Stimulated activated CD4-positive, alpha-beta T cell treated with anti-CD3 and anti-CD28 coated beads, Interleukin-15, amount 100 ng/mL, for 48 hours (primary cell): ENCODE measurements around the gene FDX1.
A peak's percentile ranks its signal among the peaks of the same experiment; 100 is the strongest.

Experiments used
- DNase-seq, 2 donors: peaks; one replicate each; pipeline ENCODE4 v3.0.0-alpha.2; 2020; ENCODE audit warnings: low read depth in 2 of 2

The FDX1 gene

DNA sequence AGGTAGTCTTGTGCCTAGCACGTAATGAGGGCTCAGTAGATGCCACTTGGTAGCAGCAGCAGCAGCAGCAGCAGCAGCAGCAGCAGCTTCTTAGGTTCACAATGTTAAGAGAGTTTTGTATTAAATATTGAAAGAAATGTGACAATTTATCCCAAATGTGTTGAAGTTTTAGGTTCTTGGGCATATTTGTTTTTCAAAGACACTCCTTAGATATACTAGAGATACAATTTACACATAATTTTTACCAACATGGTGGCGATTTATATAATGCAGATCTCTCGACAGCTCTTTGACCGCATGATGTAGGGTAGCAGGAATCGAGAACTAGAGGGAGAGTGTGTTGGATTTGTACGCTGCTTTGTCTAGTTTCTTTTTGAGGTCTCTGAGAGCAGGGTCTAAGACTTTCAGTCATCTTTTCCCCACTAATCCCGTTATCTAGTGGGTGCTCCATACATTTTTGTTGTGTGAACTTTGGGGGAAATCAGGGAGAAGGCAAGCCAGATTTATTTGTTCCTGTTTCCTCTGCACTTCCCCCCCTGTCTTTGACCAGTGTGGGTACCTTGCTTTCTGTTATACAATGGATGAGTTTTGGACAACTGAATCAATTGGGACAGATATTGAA lies 1.4 kb downstream of the FDX1 start:
- DNase-seq, result no peak

DNA sequence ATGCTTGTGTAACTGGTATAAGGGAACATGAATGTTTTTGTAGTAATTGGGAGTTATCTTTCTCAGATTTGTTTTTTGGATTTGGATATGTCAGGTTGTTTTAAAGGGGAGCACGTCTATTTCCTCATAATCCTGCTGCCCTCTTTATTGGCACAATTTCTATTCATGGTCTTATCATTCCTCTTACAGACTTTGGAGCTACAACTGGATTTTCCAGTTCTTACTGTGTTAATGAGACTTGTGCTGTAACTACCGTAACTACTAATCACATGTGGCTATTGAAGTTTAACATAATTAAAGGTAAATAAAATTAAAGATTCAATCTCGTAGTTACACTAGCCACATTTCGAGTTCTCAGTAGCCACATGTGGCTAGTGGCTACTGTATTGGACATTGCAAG lies 1.9 kb downstream of the FDX1 start:
- DNase-seq, result no peak

DNA sequence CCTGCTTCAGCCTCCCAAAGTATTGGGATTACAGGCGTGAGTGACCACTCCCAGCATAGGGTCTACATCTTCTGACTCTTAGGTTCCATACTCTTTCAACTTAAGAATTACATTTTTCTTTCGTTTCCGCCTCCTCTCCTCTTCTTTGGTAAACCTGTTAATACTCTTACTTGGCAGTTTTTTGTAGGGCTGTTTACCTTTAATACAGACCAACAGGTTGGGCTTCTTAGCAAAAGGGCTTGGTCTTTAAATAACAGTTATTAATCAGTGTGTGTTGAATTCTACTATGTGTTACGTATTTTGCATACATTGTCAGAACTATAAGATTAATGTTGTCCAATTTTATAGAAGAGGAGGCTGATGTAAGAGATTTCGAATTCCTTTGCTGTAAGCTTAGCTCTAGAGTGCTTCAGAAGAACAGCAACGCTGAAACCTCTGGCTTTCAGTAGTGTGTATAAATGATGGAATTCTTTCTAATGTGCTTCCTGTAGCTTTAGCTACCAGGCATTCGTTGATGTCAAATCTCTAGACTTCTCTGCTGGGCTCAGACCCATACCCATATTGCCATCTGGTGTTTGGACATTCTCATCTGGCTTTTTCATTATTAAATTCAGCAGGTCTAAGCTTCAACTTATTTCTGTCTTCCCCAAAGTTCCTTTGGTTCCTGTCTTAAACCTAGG lies 3.1 kb downstream of the FDX1 start:
- DNase-seq, result no peak

DNA sequence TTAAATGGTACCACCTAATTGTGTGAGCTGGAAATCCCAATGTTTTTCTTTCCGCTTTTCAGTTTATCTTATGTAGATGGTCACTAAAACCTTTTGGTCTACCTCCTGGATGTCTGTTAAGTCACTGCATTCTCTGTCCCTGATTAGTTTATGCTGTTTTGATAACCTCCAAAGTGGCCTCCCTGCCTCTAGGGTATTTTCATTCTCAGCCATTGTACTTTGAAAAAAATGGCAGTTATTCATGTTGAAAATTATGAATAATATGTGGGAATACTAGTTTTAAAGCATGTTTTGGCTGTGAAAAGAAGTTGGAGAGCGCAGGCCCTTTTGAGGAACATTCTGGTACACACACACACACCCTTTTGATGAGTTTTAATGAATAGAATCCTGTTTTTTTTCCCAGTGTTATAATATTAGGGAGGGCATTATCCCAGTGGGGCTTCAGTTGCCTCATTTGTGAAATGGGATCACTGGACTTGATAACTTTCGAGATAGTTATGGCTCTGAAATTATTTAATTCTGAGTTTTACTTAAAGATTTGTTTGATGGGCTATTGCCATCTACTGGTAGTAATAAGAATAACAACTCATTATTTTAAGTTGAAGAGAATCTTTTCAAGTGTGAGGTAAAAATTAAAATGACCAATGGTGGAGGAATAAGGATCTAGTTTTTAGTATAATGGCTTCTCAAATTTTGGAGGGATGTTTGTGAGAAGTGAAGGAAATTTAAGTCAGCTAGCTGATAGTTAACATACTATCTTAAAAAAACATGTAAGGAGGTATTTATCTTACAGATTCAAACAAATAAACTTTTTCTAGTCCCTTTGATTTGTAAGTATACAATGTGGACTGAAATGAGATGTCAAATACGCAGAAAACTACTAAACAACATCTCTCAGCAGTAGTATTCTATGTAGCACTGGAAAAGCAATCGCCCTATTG lies 3.9 kb downstream of the FDX1 start:
- no peak for DNase-seq

DNA sequence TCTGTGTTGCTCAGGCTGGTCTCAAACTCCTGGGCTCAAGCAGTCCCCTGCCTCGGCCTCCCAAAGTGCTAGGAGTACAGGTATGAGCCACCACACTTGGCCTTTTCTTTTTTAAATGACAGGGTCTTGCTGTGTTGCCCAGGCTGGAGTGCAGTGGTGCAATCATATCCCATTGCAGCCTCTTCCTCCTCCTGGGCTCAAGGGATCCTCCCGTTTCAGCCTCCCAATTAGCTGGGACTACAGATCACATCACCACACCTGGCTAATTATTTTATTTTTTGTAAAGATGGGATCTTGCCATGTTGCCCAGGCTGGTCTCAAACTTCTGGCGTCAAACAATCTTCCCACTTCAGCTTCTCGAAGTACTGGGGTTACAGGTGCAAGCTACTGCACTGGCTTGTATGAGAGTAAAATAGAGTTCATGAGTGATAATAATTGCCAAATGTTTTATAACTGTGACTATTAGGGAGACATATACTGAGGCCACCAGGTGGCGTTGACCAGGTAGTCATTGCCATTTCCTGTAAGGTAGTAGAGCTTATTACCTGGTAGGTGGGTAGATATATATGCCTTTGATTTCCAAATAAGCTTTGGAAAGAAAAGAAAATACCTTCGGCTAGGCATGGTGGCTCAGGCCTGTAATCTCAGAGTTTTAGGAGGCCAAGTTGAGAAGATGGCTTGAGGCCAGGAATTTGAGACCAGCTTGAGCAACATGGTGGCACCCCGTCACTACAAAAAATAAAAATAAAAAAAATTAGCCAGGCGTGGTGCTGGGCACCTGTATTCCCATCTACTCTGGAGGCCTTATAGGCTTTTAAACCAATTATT lies 5.4 kb downstream of the FDX1 start:
- DNase-seq, result no peak

DNA sequence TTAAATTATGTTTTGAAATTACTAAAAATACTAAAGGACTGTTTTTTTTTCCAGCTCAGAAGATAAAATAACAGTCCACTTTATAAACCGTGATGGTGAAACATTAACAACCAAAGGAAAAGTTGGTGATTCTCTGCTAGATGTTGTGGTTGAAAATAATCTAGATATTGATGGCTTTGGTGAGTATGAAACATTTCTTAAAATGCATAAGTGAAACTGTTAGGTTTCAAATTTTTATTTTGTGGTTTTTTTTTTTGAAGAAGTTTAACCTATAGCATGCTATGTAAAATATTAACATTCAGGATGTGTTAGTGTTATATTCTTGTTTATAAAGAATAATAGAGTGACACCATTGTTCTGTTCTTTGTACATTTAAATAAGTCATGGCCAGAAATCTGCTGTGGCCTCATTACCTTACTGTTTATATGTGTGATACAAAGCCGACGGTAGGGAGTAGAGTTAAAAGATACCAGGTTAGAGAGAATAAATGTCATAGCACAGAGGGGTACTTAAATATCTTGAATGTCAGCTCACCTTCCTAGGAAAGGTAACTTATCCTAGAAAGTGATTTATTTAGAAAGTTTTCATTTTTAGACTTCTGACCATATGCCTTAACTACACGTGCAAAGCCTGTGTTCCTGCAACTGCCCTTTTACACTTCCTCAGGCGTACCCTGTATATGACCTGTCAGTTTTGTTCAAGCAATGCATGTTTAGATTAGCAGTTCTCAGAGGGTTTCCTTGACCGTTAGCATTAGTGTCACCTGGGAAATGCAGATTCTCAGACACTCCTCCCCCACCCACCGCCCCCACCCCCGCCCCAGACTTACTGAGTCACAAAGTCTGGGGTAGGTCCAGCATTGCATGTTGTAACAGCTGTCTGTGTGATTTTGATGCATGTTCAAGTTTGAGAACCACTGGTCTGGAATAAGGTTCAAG lies 6.3 kb downstream of the FDX1 start:
- no peak for DNase-seq

DNA sequence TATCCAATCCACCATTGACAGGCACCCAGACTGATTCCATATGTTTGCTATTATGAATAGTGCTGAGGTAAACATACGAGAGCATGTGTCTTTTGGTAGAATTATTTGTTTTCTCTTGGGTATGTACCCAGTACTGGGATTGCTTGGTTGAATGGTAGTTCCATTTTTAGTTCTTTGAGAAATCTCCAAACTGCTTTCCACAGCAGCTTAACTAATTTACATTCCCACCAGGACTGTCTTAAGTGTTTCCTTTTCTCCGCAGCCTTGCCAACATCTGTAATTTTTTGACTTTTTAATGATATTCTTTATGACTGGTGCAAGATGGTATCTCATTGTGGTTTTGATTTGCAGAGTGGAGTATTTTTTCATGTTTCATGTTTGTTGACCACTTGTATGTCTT lies 8.3 kb downstream of the FDX1 start:
- no peak for DNase-seq

DNA sequence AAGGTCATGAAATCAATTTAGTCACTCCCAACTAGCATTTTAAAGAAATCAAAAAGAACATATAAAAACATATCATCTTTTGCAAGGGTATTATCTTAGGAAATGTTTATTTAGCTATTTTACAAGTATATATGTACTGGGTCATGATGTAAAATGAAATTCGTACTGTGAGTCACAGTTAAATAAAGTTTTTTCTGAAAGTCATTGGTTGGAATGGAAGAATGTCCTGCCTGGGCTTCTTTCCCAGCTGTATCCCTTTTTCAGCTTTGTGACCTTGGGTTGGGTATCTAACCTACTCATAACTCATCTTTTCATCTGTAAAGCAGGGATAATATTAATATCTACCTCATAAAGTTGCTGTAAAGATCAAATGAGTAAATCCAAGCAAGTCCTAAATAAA lies 15.7 kb downstream of the FDX1 start:
- DNase-seq, result no peak

DNA sequence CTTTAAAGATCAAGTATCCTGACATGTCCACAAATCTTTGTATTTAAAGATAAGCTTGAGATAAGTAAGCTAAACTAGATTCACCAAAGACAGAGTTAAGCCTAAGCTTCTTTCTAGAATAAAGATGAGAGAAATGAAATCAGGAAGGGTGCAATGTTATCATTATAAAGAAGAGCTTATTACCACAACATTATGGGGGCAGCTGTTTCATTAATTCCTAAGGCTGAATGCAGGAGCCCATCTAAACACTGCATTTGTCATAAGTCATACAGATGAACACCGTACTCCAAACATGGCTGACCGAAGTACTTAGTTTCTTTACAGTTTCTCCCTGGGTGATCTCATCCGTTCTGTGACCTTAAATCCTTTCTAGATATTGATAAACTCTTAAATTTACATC lies 16.3 kb downstream of the FDX1 start:
- no peak for DNase-seq

DNA sequence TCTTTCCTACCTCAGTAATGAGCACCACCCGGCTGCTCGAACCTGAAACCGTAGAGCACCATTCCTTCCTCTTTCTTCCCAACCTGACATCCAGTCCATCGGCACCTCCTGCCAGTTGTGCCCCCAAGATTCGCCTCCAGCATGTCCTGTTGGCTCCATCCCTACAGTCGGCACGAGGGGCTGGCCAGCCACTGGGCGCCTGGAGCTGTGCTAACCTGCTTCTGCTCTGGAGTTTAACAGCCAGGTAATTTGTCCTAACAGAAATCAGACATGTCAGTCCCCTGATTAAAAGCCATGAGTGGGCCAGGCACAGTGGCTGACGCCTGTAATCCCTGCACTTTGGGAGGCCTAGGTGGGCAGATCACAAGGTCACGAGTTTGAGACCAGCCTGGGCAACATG lies 16.8 kb downstream of the FDX1 start:
- no peak for DNase-seq

DNA sequence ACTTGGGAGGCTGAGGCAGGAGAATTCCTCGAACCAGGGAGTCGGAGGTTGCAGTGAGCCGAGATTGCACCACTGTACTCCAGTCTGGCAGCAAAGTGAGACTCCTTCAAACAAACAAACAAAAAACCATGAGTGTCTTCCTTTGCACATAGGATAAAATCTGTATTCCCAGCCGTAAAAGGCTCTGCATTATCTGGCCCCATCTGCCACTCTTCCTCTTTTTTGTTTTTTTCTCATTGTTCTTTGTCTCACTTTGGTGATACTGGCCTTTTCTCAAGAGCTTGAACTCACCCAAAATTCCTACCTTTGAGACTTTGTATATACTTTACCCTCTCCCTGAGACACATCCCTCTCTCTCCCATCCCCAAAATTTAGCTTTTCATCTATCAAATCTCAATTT lies 17.6 kb downstream of the FDX1 start:
- DNase-seq, result no peak

DNA sequence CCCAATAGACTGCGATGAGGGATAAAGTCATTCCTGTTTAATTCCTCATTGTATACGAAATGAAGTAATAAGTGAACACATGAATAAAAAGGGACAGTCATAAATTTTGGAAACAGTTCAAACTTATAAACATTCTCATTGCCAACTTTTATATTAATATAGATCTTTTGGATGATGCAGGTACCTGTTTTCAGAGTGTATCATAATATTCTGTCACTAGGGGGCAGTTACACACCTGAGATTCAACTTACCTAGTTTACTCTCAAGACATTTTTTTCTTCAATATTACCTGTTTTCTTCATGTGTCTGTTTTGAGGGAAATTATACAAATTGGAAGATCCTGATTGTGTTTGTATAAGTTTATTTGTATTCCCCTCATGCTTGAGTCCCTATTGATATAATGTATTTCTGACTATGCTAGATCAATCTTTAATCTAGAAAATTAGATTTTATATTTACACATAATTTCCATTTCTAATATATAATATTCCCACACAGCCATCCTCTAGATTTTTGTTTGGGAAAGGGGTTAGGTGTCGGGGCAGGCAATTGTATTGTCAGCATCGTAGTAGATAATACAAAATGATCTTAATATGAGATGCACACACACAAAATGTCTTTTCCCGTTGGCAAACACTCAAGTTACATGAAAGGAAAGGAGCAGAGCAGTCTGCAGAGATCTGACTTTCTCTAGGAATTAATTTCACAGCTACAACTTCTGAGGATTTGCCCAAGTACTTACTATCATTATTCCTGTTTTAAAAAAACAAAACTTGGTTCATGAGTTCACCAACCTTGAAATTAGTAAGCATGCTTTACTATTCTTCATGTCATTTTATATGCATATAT lies 18.4 kb downstream of the FDX1 start:
- no peak for DNase-seq

DNA sequence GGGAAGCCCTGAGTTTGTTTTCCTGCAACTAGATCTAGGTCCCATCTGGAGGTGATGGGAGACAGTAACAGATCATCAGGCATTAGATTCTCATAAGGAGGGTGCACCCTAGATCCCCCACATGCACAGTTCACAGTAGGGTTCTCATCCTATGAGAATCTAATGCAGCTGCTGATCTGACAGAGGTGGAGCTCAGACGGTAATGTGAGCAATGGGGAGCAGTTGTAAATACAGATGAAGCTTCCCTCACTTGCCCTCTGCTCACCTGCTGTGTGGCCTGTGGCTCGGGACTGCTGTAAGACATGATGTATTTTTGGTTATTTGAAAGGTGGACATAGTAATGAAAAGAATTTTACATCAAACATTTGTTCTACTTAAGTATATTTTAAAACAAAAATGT lies 20.5 kb downstream of the FDX1 start:
- no peak for DNase-seq

DNA sequence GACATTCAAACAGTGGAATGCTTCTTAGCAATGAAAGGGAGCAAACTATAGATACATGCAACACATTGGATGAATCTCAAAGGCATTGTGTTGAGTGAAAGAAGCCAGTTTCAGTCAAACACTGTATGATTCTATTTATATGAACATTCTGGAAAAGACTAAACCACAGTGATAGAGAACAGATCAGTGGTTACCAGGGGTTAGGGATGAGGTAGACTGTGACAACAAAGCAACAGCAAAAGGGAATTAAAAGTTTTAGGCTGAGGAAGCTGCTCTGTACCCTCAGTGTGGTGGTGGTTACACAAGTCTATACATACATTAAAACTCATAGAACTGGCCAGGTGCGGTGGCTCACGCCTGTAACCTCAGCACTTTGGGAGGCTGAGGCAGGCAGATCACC lies 23.0 kb downstream of the FDX1 start:
- DNase-seq, result no peak

DNA sequence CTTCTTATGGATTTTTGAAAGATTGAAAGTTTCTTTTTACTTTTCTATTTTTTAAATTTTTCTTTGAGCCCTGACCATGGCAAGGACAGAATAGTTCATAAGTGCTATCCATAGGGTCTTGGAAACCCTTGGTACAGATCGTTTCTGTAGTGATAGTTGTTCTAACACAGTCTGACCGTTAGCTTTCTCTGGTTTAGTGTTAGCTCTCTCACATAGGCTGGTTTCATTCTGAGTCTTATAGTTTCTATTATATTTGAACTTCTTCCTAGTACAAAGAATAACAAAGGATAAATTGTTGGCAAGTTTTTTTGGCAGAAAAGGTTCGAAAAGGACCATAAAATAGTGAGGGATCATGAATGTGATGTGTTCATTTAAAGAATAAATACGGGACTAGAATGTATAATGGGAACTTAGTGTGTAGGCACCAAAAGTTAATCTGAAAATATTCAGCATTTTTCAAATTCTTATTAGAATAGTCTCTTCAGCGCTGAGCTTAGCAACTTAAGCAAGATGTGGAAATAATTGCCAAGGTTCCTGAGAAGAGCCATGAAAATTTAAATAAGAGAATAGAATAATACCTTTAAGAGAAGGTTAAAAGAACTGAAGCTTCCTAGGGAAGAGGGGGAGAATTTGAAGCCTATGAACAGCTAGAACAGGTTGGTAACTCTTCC lies 24.1 kb downstream of the FDX1 start:
- DNase-seq, result no peak

DNA sequence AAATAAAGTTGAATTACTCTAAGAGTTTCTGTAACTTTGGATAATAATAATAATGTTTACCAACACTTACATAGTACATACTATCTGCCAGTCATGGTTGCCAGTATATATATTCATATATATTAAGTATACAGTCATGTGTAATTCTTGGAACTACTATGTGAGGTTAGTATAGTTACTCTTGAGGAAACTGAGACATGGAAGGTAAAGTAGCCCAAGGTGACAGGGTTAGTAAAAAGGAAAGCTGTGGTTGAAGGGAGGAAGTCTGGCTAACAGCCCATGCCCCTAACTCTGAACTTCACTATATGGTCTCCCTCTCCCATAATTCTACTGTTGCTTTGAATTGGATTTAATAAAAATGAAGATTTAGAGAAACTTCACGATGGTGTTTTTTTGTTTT lies 24.9 kb downstream of the FDX1 start:
- no peak for DNase-seq

DNA sequence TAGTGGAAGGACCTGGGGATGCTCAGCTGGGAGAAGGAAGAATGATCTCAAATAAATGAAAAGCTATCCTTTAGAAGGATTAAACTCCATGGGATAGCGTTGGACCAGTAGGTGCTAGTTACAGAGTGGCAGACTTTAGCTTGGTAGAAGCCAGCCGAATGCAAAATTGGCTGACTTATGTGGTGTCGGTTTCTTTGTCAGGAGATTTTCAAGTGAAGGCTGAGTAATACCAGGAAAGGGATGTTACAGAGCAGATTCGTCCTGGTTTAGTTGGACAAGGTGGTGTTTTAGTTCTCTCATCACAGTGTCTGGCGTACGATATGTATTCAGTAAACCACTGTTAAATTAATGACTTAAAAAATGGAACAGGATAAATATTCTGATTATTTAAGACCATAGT lies 26.0 kb downstream of the FDX1 start:
- no peak for DNase-seq

DNA sequence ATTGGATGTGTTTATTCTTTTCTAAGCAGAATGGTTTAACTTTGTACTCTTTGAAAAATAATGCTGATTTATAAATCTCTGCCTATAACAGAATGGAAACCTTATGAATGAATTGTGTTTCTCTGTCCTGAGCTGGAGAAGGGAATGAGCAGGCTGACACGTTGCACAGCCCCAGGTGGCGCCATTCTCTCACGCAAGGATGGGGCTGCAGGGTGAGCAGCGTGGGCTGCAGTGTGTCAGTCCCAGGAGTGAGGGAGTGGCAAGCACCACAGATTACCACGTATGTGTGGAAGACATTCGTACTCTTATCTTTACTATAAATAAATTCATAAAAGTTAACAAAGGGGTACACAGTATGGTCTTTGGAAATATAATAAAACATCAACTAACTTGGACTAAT lies 33.4 kb downstream of the FDX1 start:
- peak in 1 of 2 donors; percentile 23 for DNase-seq

DNA sequence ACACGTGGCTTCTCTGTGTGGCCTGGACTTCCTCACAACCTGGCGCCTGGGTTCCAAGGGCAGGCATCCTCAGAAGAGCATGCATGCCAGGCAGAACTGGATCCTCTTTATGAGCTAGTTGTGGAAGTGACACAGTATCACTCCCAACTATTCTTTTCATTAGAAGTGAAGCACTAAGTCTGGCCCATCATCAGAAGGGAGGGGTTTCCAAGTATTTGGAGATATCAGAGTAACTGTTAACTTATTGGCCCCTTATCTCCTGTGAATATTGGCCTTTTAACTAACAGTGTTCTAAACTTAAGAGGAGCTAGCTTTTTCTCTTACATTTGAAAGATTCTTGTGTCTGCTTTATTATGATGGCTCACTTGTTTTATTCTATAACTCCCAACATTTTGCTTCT lies 35.5 kb downstream of the FDX1 start:
- no peak for DNase-seq
